Heart left ventricle (tissue), 13 donors: Measurements from ENCODE around the gene CSTF3.

Experiments used
- CTCF ChIP-seq, 12 donors: fragments of 200-600 bp; sonication (generic) in 4 of 12; IDR thresholded peaks; one replicate each; pipeline versions ENCODE4 v1.5.0 to v1.8.0; 2018 to 2022; ENCODE audit warnings: antibody characterized with exemption in 12 of 12, mild to moderate bottlenecking in 5 of 12
- POLR2A ChIP-seq, 2 donors: fragments of 450-650 bp; IDR thresholded peaks; one replicate each; pipeline ENCODE4 v1.6.1; 2017; ENCODE audit warnings: antibody characterized with exemption in 2 of 2, mild to moderate bottlenecking in 2 of 2, moderate library complexity in 2 of 2
- donor health status: ischemic (EF 13 %, LVEDD 7.1; RV severe dilation, severe dysfunction).
- donor health status: DM: no; HTN: yes; CAD: no.
- donor health status: DM: no; HTN: no; CAD: no.
- donor health status: ischemic (EF 25% LVEDD 6.9; RV normal size, moderate dysfunction).
- donor health status: ischemic (EF 25% LVEDD 5.7; RV mildly dilated, moderate dysfunction).
- donor health status: ischemic (EF 35%, LVEDD 5.7; RV mildly dilated, moderate dysfunction).
- donor health status: nonischemic (EF 11% LVEDD 7.7; RV severe dilation, severe dysfunction).
- donor health status: DM: yes; HTN: yes; CAD: no.
- donor health status: PGD.
- donor health status: ischemic (EF 29% LVEDD 5.4; RV normal size, mild dysfunction).
- donor health status: nonischemic (EF 23%, LVEDD 6.1; RV moderate dilation, normal function).

- TF ChIP-seq CTCF (IDR thresholded peaks at IDR 0.05): no peak
- TF ChIP-seq POLR2A (IDR thresholded peaks at IDR 0.05): no peak
These were observed 97.9 kb downstream of the CSTF3 start for GRCh38 chr11:33063326-33063881.
